ENCODE data around the gene RAB1A. TPM values are rescaled to one million over a fixed set of nuclear protein-coding genes. Genes with fewer than 3 reads are reported as not detected.

RAB1A gene
- total RNA-seq, 1 donor from 2014 or later: 89.9 TPM

DNA sequence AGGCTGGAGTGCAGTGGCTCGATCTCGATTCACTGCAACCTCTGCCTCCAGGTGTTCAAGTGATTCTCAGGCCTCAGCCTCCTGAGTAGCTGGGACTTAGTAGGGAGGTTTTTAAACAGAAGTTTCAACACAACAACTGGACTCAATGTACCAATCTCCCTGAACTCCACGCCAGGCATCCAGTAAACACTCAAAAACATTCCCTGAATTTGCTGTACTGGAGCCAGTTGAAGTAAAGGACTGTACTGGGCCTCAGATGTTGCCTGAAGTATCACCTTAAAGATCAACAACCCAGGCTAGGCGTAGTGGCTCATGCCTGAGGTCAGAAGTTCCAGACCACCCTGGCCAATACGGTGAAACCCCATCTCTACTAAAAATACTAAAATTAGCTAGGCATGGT is 22.4 kb downstream of the RAB1A start:
- no peaks in the 10 kb centered on the region for H3K27me3 ChIP-seq (ENCODE audit: control insufficient read depth, insufficient read depth, low read length)
- TF ChIP-seq CTCF (IDR thresholded peaks at IDR 0.05; ENCODE audit: insufficient read depth, low read length, poor library complexity, severe bottlenecking): no peak
- DNase-seq (ENCODE audit: low read depth): no peak
- H3K4me3 ChIP-seq (ENCODE audit: low read depth, low read length): no peak overlapping the region
- H3K36me3 ChIP-seq (ENCODE audit: control insufficient read depth, insufficient read depth, low read length): no peaks in the 10 kb centered on the region

- H3K36me3 ChIP-seq (ENCODE audit: control insufficient read depth, insufficient read depth, low read length): no peaks in the 10 kb centered on the region
- no peak for TF ChIP-seq CTCF (IDR thresholded peaks at IDR 0.05; ENCODE audit: insufficient read depth, low read length, poor library complexity, severe bottlenecking)
- H3K27me3 ChIP-seq (ENCODE audit: control insufficient read depth, insufficient read depth, low read length): no peaks in the 10 kb centered on the region
Measured at GRCh38 chr2:65103013-65103715, 26.7 kb downstream of the RAB1A start.

GRCh38 chr2:65101071-65101470 is 28.8 kb downstream of the RAB1A start:
- Histone ChIP-seq H3K4me3 (ENCODE audit: low read depth, low read length) (no peak overlapping the region), H3K27me3 (ENCODE audit: control insufficient read depth, insufficient read depth, low read length) (no peaks in the 10 kb centered on the region), H3K36me3 (ENCODE audit: control insufficient read depth, insufficient read depth, low read length) (no peaks in the 10 kb centered on the region)
- no peak for TF ChIP-seq CTCF (IDR thresholded peaks at IDR 0.05; ENCODE audit: insufficient read depth, low read length, poor library complexity, severe bottlenecking)
- DNase-seq (ENCODE audit: low read depth): no peak

More at GRCh38 chr2:65103013-65103715, 26.7 kb downstream of the RAB1A start:
- DNase-seq (ENCODE audit: low read depth): no peak
- no peak overlapping the region for H3K4me3 ChIP-seq (ENCODE audit: low read depth, low read length)

GRCh38 chr2:65098741-65099140 is 31.2 kb downstream of the RAB1A start:
- TF ChIP-seq CTCF (IDR thresholded peaks at IDR 0.05; ENCODE audit: insufficient read depth, low read length, poor library complexity, severe bottlenecking): no peak
- Histone ChIP-seq H3K36me3 (ENCODE audit: control insufficient read depth, insufficient read depth, low read length) (no peaks in the 10 kb centered on the region), H3K27me3 (ENCODE audit: control insufficient read depth, insufficient read depth, low read length) (no peaks in the 10 kb centered on the region), H3K4me3 (ENCODE audit: low read depth, low read length) (no peak overlapping the region)
- no peak for DNase-seq (ENCODE audit: low read depth)

DNA sequence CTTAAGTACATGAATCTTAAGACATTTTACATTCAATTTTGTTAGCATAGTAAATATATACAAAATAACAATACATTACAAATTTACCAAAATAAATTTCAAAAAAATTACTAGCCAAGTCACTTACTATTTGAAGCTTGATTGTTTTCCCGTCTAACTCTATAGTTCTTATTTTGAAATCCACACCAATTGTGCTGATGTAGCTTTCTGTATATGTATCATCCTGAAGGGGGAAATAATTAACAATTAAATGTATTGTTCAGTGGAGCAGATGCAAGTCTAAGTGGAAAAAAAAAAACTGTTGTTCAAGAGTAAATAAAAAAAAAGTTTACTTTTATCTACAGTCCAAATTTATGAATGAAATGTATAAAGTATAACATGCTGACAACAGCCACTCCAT is 32.1 kb downstream of the RAB1A start:
- no peaks in the 10 kb centered on the region for H3K27me3 ChIP-seq (ENCODE audit: control insufficient read depth, insufficient read depth, low read length)
- TF ChIP-seq CTCF (IDR thresholded peaks at IDR 0.05; ENCODE audit: insufficient read depth, low read length, poor library complexity, severe bottlenecking): no peak
- no peak overlapping the region for H3K4me3 ChIP-seq (ENCODE audit: low read depth, low read length)
- no peak for DNase-seq (ENCODE audit: low read depth)
- H3K36me3 ChIP-seq (ENCODE audit: control insufficient read depth, insufficient read depth, low read length): no peaks in the 10 kb centered on the region

DNA sequence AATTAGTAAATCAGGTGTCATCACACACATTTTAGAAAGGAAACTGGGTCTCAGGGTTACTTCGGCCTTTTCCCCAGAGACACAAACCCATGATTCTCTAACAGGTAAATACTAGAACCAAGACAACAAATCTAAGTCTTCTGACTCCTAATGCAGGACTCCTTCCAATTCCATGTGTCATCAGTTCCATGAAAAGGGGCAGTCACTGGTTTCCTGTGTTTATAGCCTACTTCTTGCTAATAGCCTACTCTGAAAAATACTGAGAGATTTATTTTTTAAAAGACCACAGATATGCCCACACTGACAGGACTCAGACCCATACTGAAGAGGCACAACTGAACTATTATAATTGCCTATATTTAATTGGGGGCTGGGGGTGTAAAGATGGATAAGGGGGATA is 33.0 kb downstream of the RAB1A start:
- no peaks in the 10 kb centered on the region for H3K27me3 ChIP-seq (ENCODE audit: control insufficient read depth, insufficient read depth, low read length)
- DNase-seq (ENCODE audit: low read depth): no peak
- TF ChIP-seq CTCF (IDR thresholded peaks at IDR 0.05; ENCODE audit: insufficient read depth, low read length, poor library complexity, severe bottlenecking): no peak
- no peak overlapping the region for H3K4me3 ChIP-seq (ENCODE audit: low read depth, low read length)
- H3K36me3 ChIP-seq (ENCODE audit: control insufficient read depth, insufficient read depth, low read length): no peaks in the 10 kb centered on the region
